HG03196 (cell line): ENCODE results near the gene GRID1.

Experiments
- ATAC-seq: cut with Tn5 transposase; IDR thresholded peaks from one replicate; pipeline ENCODE4 v1.9.1; 2021; ENCODE audit not compliant: unreplicated experiment

The GRID1 gene

DNA sequence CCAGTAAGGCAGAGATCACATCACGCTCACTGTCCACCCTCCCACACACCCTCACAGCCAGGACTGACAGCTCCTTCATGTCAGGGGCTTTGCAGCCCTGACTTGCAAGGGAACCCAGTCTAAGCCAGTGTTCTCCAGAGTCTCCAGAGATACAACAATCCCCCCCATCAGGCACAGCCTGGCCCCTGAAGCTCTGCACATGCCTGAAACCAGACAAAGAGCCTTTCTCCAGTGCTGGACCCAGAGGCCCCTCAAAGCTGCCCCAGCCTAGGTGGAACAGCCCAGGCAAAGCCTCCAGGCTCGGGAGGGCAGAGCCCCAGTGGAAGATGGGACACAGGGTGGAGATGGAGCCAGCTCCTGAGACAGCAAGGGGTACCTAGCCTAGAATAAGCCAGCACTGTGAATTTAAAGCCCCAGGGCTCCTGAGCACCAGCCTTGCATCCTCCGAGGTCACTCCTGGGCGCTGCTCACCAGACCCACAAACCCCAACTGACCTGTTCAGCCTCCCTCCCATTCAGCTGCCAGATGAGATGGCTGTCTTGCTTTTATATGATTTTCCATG is 50.2 kb downstream of the GRID1 start:
- ATAC-seq, result no peak

- no peak for ATAC-seq
Observed at GRCh38 chr10:86315549-86315942, 51.0 kb downstream of the GRID1 start.

DNA sequence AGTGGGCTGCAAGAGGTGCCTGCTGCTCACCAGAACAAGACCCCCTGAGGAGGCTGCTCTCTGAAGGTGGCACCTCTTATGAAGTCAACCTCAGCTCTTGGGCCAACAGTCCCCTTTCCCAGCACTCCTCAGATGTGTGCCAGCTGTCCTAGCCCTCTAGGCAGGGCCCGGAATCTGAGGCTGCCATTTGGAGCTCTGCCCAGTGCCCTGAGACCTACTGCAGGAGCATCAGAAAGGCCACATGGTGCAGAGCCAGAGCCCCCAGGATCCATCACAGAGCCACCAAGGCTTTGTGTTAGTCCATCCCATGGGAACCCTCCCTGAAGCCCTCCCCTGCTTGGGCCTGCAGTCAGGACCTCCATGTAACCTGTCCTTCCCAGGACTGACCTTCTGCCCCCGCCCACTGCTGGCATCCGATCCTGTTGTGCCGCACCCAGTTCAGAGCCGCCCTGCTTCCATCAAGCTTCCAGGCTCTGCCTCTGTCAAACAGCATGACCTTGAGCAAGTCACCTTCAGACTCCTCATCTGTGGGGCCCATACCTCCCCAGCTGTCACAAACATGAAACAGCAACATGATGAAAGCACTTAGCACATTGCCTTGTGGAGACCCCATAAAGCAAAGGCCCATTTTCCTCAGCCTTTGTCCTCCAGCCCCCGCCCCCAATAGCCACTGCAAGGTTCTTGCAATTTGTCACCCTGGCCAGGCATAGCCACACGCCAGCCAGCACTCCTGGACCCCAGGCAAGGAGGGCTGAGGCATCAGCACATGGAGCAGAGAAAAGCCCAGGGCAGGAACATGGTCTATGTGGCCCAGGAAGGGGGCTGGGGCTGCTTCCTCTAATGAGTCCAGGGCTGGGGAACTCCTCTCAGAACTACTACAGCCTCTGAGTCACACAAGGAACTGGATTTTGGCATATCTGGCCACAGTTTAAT is 51.7 kb downstream of the GRID1 start:
- ATAC-seq, result no peak

DNA sequence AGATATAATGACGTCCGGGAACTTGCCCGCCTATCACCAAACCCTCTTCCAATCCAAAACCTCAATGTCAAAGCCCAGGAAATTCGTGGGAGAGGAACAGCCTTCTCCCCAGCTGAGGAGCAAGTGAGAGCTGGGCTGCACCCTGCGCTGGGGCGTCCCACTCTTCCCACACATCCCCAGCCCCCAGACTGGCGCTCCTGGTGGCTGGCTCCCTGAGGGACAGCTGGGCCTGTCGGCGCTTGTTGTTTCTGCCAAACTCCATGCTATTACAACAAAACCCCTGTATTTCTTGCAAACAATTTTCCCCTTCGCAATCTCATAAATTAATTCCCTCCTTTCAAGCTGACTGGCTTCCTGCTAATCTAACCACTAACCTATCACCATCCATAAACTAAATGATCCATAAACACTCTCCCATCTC is 53.0 kb downstream of the GRID1 start:
- no peak for ATAC-seq

GRCh38 chr10:86312701-86313270 is 53.8 kb downstream of the GRID1 start:
- ATAC-seq, result no peak

GRCh38 chr10:86311906-86312305 is 54.7 kb downstream of the GRID1 start:
- no peak for ATAC-seq

GRCh38 chr10:86311190-86311589 is 55.4 kb downstream of the GRID1 start:
- no peak for ATAC-seq

DNA sequence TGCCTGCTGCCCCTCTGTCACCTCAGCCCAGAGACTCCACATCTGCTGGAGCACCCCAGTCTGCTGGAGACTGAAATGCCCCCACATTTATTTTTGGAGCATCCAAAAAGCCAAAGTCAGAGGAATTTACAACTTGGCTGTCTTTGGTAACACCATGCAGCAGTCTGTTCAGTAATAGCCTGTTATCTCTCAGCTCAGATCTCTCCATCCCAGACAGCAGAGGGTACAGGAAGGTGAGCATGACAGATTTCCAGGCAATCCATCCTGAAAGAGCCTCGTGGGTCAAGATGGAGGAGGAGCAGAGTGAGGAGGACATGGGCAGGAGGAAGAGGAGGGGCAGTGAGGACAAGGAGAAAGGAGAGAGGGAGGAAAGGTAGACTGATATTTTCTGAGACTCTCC is 55.9 kb downstream of the GRID1 start:
- no peak for ATAC-seq

- ATAC-seq, result no peak
Observed at GRCh38 chr10:86310291-86310690, 56.3 kb downstream of the GRID1 start.

- ATAC-seq, result no peak
Observed at GRCh38 chr10:86308056-86308455, 58.5 kb downstream of the GRID1 start.

DNA sequence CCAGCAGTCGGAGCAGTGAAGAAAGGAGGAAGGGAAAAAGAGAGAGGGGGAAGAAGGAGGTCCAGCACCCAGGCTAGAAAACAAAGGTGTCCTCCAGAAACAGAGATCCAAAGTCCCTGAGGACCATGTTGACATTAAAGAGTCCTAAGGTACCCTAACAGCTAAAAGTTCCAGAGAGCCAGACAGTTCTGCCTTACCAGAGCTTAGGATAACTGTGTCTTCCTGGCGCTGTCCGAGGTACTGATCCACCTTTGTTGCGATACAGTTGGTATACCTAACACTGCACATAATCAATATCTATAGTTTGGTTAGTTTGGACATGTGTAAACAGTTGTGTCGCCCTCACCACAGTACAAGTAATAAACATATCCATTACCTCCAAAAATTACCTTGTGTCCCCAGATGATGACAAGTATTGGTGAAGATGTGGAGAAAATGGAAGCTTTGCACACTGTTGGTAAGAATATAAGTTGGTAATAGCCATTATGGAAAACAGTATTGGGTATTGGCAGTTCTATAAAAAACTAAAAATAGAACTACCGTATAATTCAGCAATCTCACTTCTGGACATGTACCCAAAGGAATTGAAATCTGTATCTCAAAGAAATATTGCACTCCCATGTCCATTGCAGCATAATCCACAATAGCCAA is 59.8 kb downstream of the GRID1 start:
- ATAC-seq, result no peak

- no peak for ATAC-seq
Observed at GRCh38 chr10:86305521-86305920, 61.1 kb downstream of the GRID1 start.

GRCh38 chr10:86304436-86304835 is 62.2 kb downstream of the GRID1 start:
- ATAC-seq, result no peak

DNA sequence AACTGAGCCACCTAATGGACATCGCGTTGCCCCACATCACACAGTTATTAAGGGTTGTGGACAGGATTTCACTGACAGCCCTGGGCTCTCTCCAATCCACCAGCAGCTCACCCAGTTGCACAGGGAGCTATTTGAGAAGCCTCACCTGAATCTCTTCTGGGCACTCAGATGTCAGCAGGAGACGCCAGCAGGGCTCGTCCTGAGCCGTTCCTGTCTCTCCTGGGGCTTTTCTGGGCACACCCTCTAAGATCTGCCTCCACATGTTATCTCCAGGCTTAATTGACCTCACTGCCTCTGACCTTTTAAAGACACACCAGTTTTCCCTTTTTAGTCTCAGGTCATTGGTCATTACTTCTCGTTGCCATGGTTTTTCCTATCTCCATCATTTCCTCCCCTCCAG is 63.0 kb downstream of the GRID1 start:
- ATAC-seq, result no peak

GRCh38 chr10:86301971-86302370 is 64.6 kb downstream of the GRID1 start:
- no peak for ATAC-seq

DNA sequence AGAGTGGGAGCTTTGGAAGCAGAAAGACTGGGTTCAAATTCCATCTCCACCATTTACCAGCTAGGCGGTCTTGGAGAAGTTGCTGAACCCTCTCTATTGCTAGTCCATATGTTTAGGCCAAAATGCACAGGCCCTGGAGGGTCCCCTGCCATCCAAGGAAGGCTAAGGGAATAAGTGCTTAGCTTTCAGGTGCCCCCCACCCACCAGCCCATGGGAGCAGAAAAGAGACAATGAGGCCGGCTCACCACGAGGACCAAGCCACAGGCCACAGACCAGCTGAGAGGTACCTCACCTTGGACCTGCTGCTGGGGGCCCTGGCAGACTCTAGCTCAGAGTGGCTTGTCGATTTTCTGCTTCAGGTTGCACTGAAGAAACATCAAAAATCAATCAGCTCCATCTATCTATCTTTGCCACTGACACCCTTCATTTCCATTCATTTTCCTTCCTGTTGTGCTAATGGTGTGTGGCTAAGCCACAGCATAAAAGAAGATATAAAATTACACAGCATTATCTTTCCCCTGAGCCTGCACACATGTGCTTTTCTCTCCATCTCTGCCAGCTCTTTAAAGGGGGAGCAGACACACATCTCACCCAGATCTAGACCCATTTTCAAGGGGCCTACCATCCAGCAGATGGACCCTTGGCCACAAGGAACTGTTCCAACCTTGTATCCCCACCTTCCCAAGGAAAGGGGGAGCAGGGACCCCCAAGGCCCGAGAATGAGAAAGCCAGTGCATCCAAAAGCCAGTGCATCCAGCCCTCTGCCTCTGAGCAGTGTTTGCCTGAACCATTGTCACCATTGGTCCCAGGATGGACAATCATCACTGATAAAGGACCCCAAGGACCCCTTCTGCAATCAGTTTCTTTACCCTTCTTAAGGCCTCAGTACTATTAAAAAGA is 65.4 kb downstream of the GRID1 start:
- no peak for ATAC-seq

GRCh38 chr10:86300399-86300925 is 66.1 kb downstream of the GRID1 start:
- ATAC-seq, result no peak

- no peak for ATAC-seq
Observed at GRCh38 chr10:86299562-86299961, 67.0 kb downstream of the GRID1 start.

GRCh38 chr10:86298501-86299001 is 68.0 kb downstream of the GRID1 start:
- no peak for ATAC-seq

GRCh38 chr10:86295791-86296190 is 70.8 kb downstream of the GRID1 start:
- no peak for ATAC-seq
